Measurements from ENCODE around the gene AXL. TPM values are rescaled to one million over a fixed set of nuclear protein-coding genes. Genes with fewer than 3 reads are reported as not detected.

The AXL gene
- total and polyA plus RNA-seq, 9 of the 15 experiments (the other 6 are each of a cell fraction or from before 2014, with no cell fraction given) = 0.80 to 6.6 (median 1.6) TPM

DNA sequence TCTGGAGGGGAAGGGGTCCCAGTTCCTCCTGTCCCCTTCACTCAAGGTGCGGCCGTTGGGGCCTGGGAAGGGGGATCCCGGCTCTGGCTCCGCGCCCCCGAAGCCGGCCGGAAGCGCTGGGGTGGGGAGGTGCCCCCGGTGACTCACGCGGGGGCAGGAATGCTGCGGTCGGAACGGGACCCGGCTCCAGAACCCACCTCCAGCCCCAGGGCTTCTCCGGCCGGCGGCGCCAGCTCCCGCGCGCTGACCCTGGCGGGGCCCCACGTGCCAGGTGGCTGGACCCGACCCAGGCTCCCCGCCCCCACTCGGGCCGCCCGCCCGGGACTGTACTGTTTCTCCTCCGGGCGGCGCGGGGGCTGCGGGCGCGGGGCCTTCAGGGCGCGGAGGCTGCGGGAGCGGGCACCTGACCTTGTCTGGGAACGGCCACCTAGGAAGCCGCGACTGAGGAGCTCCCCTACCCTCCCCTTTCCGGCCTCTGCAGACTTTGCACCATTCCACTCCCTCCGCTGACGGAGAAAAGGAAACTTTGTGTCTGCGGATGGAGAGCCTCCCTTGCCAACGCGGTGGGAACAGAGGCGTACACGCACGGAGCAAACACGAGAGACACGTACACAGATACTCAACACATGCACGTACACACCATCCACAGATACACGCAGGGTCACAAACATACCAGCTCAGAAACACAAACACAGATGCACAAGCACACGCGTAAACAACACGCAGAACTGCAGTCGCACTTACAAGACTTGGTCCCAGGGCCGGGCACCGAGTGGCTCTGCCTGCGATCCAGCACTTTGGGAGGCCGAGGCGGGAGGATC is 7.2 kb downstream of the AXL start (continued):
- TF ChIP-seq DEAF1 (CRISPR knock-in tag; IDR thresholded peaks at IDR 0.05) (no peak), RREB1 (CRISPR knock-in tag; IDR thresholded peaks at IDR 0.05) (0 out of 2 replicates have a peak, but pooled peaks have one; percentile 41), ZNF263 (CRISPR knock-in tag; IDR thresholded peaks at IDR 0.05; ENCODE audit: borderline replicate concordance) (peak; percentile 60; the same call in 1 of the 2 replicates), HNRNPL (IDR thresholded peaks at IDR 0.05; ENCODE audit: low read depth, low read length) (0 out of 2 replicates have a peak, but pooled peaks have one; percentile 33), SP2 (IDR thresholded peaks at IDR 0.05; ENCODE audit: extremely low read depth, low read depth, low read length, poor library complexity, severe bottlenecking) (no peak), TAL1 (IDR thresholded peaks at IDR 0.05) (no peak), ELK1 (CRISPR knock-in tag; IDR thresholded peaks at IDR 0.05) (no peak), GABPB1 (CRISPR knock-in tag; IDR thresholded peaks at IDR 0.05) (peak; percentile 66), PYGO2 (tag; IDR thresholded peaks at IDR 0.05) (no peak), MTA2 (IDR thresholded peaks at IDR 0.05; ENCODE audit: low read depth) (no peak), ZNF57 (CRISPR knock-in tag; IDR thresholded peaks at IDR 0.05) (no peak), XRCC4 (IDR thresholded peaks at IDR 0.05; ENCODE audit: extremely low read depth, insufficient read depth, insufficient read length) (no peak), KDM2B (CRISPR knock-in tag; IDR thresholded peaks at IDR 0.05) (no peak), BCOR (IDR thresholded peaks at IDR 0.05) (peak; percentile 41; the same call in 1 of the 2 replicates), KAT2B (IDR thresholded peaks at IDR 0.05; ENCODE audit: low read depth, low read length) (no peak)
- TF ChIP-seq, protein P1, sequence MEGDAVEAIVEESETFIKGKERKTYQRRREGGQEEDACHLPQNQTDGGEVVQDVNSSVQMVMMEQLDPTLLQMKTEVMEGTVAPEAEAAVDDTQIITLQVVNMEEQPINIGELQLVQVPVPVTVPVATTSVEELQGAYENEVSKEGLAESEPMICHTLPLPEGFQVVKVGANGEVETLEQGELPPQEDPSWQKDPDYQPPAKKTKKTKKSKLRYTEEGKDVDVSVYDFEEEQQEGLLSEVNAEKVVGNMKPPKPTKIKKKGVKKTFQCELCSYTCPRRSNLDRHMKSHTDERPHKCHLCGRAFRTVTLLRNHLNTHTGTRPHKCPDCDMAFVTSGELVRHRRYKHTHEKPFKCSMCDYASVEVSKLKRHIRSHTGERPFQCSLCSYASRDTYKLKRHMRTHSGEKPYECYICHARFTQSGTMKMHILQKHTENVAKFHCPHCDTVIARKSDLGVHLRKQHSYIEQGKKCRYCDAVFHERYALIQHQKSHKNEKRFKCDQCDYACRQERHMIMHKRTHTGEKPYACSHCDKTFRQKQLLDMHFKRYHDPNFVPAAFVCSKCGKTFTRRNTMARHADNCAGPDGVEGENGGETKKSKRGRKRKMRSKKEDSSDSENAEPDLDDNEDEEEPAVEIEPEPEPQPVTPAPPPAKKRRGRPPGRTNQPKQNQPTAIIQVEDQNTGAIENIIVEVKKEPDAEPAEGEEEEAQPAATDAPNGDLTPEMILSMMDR (IDR thresholded peaks at IDR 0.05 in 2 of 3, conservative IDR thresholded peaks at IDR 0.05 in 1 of 3; ENCODE audit: insufficient read depth in 2 of 3, low read depth in 1 of 3, low read length in 3 of 3) = peak in 1 of 3 experiments; percentile 10; a peak in 1 of 6 replicates
